GM23338 (cell line): Measurements from ENCODE around the gene EEF1E1. TPM values are rescaled to one million over a fixed set of nuclear protein-coding genes. Genes with fewer than 3 reads are reported as not detected.

Experiments used
- ATAC-seq: fragments of 200-7000 bp; cut with Tn5 transposase; 3 replicates; pipeline ENCODE4 v1.9.1; 2020
- DNase-seq: peaks from one replicate; pipeline ENCODE4 v3.0.0-alpha.2; 2015; ENCODE audit warnings: low spot score
- H2AFZ ChIP-seq: fragments of 200-600 bp; sonication (generic); 2 replicates; pipeline ENCODE4 v1.8.0; 2016; ENCODE audit warnings: antibody characterized with exemption, mild to moderate bottlenecking, moderate library complexity
- H3F3A ChIP-seq: fragments of 200-600 bp; sonication (generic); replicated peaks from 2 replicates; pipeline ENCODE4 v1.8.0; 2017; ENCODE audit warnings: antibody characterized with exemption, mixed run types, low read depth
- H3K27ac ChIP-seq: fragments of 200-600 bp; sonication (generic); 2 replicates; pipeline ENCODE4 v1.6.1; 2016; ENCODE audit warnings: low read depth
- H3K27me3 ChIP-seq: fragments of 200-600 bp; sonication (generic); 2 replicates; pipeline ENCODE4 v1.8.0; 2016; ENCODE audit warnings: mild to moderate bottlenecking, mixed run types, moderate library complexity; ENCODE audit not compliant: insufficient read depth
- H3K36me3 ChIP-seq: fragments of 200-600 bp; sonication (generic); 2 replicates; pipeline ENCODE4 v1.8.0; 2016; ENCODE audit warnings: mild to moderate bottlenecking; ENCODE audit not compliant: insufficient read depth
- H3K4me1 ChIP-seq: fragments of 200-600 bp; sonication (generic); 2 replicates; pipeline ENCODE4 v1.8.0; 2016; ENCODE audit warnings: mild to moderate bottlenecking, moderate library complexity; ENCODE audit not compliant: insufficient read depth
- H3K4me2 ChIP-seq: fragments of 200-600 bp; sonication (generic); 2 replicates; pipeline ENCODE4 v1.7.1; 2017; ENCODE audit warnings: mixed run types
- H3K4me3 ChIP-seq: fragments of 200-600 bp; sonication (generic); 2 replicates; pipeline ENCODE4 v1.6.1; 2016; ENCODE audit warnings: mixed run types
- H3K79me2 ChIP-seq: fragments of 200-600 bp; sonication (generic); replicated peaks from 2 replicates; pipeline ENCODE4 v1.8.0; 2017; ENCODE audit warnings: mild to moderate bottlenecking; ENCODE audit not compliant: insufficient read depth
- H3K9me2 ChIP-seq: fragments of 200-600 bp; sonication (generic); 2 replicates; pipeline ENCODE4 v1.8.0; 2017; ENCODE audit not compliant: insufficient read depth
- H4K20me1 ChIP-seq: fragments of 200-600 bp; sonication (generic); replicated peaks from 2 replicates; pipeline ENCODE4 v1.8.0; 2017; ENCODE audit warnings: mild to moderate bottlenecking; ENCODE audit not compliant: insufficient read depth
- H3K27ac Mint-ChIP-seq: 2 replicates; pipeline ENCODE4 v1.8.0; 2020; ENCODE audit warnings: inconsistent platforms, mild to moderate bottlenecking, moderate library complexity, mixed read lengths
- H3K27me3 Mint-ChIP-seq: 3 replicates; pipeline ENCODE4 v1.8.0; 2022; ENCODE audit warnings: low read depth, mild to moderate bottlenecking, moderate library complexity, mixed read lengths, inconsistent platforms; ENCODE audit not compliant: insufficient read depth, poor library complexity
- H3K36me3 Mint-ChIP-seq: 3 replicates; pipeline ENCODE4 v1.8.0; 2021; ENCODE audit warnings: low read depth, mild to moderate bottlenecking, inconsistent platforms, moderate library complexity, mixed read lengths
- H3K4me1 Mint-ChIP-seq: 3 replicates; pipeline ENCODE4 v1.8.0; 2020; ENCODE audit warnings: mild to moderate bottlenecking, inconsistent platforms, mixed read lengths
- H3K4me3 Mint-ChIP-seq: 3 replicates; pipeline ENCODE4 v1.8.0; 2021; ENCODE audit warnings: moderate library complexity, mild to moderate bottlenecking, inconsistent platforms, mixed read lengths
- H3K9me3 Mint-ChIP-seq: 3 replicates; pipeline ENCODE4 v1.8.0; 2020; ENCODE audit warnings: moderate library complexity, mild to moderate bottlenecking, inconsistent platforms, mixed read lengths
- CREB1 ChIP-seq: fragments of 250-450 bp; sonication (Bioruptor Pico); IDR thresholded peaks from 2 replicates; pipeline ENCODE4 v1.5.0; 2020; ENCODE audit warnings: low read depth, mild to moderate bottlenecking, moderate library complexity
- EZH2 ChIP-seq: fragments of 200-600 bp; sonication (generic); IDR thresholded peaks from one replicate; pipeline ENCODE4 v1.8.0; 2017; ENCODE audit warnings: antibody characterized with exemption, mild to moderate bottlenecking, low read depth; ENCODE audit not compliant: unreplicated experiment
- EZH2phosphoT487 ChIP-seq: fragments of 200-600 bp; sonication (generic); IDR thresholded peaks from one replicate; pipeline ENCODE4 v1.8.1; 2018; ENCODE audit warnings: antibody characterized with exemption; ENCODE audit not compliant: unreplicated experiment
- JUNB ChIP-seq: IDR thresholded peaks from one replicate; pipeline ENCODE4 v1.6.1; 2016; ENCODE audit warnings: antibody characterized with exemption; ENCODE audit not compliant: unreplicated experiment
- STAT1 ChIP-seq: IDR thresholded peaks from one replicate; pipeline ENCODE4 v1.6.1; 2016; ENCODE audit warnings: antibody characterized with exemption; ENCODE audit not compliant: unreplicated experiment
- ZNF114 ChIP-seq: fragments of 250-450 bp; sonication (Bioruptor Pico); IDR thresholded peaks from 2 replicates; pipeline ENCODE4 v1.5.0; 2020; ENCODE audit warnings: mild to moderate bottlenecking, moderate library complexity
- ZNF331 ChIP-seq: fragments of 250-450 bp; sonication (Bioruptor Pico); IDR thresholded peaks from 2 replicates; pipeline ENCODE4 v1.5.0; 2020; ENCODE audit warnings: low read depth, mild to moderate bottlenecking, moderate library complexity
- polyA plus RNA-seq: library from polyadenylated mRNA; unstranded; fragments of >200 nt; fragmentation: Nextera tagmentation; extraction: Ambion mirVana; gene quantifications from 2 replicates; pipeline ENCODE4 v1.2.1, GENCODE V29; 2016
- total RNA-seq: library from RNA; depleted of rRNA; stranded (reverse); fragments of >200 nt; shearing (Covaris generic); gene quantifications from 2 replicates; pipeline ENCODE4 v1.2.3, GENCODE V29; 2014
- TF ChIP-seq, protein P1 (sequence below): fragments of 250-450 bp; sonication (Bioruptor Pico); IDR thresholded peaks from 2 replicates; pipeline ENCODE4 v1.5.0; 2020; ENCODE audit warnings: mild to moderate bottlenecking, moderate library complexity
- TF ChIP-seq, protein P2 (sequence below), 2 experiments: fragments of 200-600 bp in 1 of 2; sonication (generic) in 1 of 2; conservative IDR thresholded peaks; 2 replicates each; pipeline versions ENCODE4 v1.5.1 to v1.6.1; 2016 to 2017; ENCODE audit warnings: antibody characterized with exemption in 2 of 2, low read depth in 2 of 2, mild to moderate bottlenecking in 2 of 2, moderate library complexity in 1 of 2
- TF ChIP-seq, protein P3 (sequence below): IDR thresholded peaks from one replicate; pipeline ENCODE4 v1.6.1; 2018; ENCODE audit warnings: antibody characterized with exemption; ENCODE audit not compliant: unreplicated experiment

The EEF1E1 gene
- total and polyA plus RNA-seq, 2 experiments from 2014 or later, result 298 to 317 TPM

DNA sequence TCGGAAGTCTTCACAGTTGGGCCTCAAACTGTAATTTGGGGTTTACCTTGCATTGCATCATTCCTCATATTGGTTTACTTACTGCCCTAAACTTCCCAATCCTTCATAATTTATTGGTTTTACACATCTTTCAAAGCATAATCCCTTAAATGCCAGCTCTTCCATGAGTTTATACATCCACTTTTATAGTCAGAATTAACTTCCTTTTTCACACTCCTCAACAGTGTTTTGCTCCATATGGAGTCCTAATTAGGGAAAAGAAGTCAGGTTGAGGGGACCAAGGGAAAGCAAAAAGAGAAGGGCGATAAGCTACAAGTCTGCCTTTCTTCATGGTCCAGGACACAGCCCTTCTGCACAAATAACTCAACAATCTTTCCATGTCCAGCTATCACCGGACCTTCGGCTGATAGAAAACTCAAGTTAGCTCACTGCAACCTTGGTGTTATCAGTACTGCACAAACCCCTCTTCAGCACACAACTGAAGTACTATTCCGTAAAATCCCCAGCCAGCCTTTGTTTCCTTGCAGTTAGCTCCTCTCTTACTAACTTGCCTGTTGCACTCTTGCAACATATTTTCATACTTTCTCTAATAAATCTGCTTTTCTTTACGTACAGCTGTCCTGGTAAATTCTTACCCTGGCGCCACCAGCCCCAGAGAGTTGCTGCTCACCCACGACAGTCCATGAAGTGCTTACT is 2.0 kb downstream of the EEF1E1 start (continued):
- TF ChIP-seq, protein P1, sequence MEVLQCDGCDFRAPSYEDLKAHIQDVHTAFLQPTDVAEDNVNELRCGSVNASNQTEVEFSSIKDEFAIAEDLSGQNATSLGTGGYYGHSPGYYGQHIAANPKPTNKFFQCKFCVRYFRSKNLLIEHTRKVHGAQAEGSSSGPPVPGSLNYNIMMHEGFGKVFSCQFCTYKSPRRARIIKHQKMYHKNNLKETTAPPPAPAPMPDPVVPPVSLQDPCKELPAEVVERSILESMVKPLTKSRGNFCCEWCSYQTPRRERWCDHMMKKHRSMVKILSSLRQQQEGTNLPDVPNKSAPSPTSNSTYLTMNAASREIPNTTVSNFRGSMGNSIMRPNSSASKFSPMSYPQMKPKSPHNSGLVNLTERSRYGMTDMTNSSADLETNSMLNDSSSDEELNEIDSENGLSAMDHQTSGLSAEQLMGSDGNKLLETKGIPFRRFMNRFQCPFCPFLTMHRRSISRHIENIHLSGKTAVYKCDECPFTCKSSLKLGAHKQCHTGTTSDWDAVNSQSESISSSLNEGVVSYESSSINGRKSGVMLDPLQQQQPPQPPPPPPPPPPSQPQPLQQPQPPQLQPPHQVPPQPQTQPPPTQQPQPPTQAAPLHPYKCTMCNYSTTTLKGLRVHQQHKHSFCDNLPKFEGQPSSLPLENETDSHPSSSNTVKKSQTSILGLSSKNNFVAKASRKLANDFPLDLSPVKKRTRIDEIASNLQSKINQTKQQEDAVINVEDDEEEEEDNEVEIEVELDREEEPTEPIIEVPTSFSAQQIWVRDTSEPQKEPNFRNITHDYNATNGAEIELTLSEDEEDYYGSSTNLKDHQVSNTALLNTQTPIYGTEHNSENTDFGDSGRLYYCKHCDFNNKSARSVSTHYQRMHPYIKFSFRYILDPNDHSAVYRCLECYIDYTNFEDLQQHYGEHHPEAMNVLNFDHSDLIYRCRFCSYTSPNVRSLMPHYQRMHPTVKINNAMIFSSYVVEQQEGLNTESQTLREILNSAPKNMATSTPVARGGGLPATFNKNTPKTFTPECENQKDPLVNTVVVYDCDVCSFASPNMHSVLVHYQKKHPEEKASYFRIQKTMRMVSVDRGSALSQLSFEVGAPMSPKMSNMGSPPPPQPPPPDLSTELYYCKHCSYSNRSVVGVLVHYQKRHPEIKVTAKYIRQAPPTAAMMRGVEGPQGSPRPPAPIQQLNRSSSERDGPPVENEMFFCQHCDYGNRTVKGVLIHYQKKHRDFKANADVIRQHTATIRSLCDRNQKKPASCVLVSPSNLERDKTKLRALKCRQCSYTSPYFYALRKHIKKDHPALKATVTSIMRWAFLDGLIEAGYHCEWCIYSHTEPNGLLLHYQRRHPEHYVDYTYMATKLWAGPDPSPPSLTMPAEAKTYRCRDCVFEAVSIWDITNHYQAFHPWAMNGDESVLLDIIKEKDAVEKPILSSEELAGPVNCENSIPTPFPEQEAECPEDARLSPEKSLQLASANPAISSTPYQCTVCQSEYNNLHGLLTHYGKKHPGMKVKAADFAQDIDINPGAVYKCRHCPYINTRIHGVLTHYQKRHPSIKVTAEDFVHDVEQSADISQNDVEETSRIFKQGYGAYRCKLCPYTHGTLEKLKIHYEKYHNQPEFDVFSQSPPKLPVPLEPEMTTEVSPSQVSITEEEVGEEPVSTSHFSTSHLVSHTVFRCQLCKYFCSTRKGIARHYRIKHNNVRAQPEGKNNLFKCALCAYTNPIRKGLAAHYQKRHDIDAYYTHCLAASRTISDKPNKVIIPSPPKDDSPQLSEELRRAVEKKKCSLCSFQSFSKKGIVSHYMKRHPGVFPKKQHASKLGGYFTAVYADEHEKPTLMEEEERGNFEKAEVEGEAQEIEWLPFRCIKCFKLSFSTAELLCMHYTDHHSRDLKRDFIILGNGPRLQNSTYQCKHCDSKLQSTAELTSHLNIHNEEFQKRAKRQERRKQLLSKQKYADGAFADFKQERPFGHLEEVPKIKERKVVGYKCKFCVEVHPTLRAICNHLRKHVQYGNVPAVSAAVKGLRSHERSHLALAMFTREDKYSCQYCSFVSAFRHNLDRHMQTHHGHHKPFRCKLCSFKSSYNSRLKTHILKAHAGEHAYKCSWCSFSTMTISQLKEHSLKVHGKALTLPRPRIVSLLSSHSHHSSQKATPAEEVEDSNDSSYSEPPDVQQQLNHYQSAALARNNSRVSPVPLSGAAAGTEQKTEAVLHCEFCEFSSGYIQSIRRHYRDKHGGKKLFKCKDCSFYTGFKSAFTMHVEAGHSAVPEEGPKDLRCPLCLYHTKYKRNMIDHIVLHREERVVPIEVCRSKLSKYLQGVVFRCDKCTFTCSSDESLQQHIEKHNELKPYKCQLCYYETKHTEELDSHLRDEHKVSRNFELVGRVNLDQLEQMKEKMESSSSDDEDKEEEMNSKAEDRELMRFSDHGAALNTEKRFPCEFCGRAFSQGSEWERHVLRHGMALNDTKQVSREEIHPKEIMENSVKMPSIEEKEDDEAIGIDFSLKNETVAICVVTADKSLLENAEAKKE (CRISPR knock-in tag), result no peak
- TF ChIP-seq JUNB (no peak), CREB1 (CRISPR knock-in tag) (no peak)
- TF ChIP-seq, protein P2, sequence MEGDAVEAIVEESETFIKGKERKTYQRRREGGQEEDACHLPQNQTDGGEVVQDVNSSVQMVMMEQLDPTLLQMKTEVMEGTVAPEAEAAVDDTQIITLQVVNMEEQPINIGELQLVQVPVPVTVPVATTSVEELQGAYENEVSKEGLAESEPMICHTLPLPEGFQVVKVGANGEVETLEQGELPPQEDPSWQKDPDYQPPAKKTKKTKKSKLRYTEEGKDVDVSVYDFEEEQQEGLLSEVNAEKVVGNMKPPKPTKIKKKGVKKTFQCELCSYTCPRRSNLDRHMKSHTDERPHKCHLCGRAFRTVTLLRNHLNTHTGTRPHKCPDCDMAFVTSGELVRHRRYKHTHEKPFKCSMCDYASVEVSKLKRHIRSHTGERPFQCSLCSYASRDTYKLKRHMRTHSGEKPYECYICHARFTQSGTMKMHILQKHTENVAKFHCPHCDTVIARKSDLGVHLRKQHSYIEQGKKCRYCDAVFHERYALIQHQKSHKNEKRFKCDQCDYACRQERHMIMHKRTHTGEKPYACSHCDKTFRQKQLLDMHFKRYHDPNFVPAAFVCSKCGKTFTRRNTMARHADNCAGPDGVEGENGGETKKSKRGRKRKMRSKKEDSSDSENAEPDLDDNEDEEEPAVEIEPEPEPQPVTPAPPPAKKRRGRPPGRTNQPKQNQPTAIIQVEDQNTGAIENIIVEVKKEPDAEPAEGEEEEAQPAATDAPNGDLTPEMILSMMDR (conservative IDR thresholded peaks at IDR 0.05; ENCODE audit: low read depth in 2 of 2), result no peak

DNA sequence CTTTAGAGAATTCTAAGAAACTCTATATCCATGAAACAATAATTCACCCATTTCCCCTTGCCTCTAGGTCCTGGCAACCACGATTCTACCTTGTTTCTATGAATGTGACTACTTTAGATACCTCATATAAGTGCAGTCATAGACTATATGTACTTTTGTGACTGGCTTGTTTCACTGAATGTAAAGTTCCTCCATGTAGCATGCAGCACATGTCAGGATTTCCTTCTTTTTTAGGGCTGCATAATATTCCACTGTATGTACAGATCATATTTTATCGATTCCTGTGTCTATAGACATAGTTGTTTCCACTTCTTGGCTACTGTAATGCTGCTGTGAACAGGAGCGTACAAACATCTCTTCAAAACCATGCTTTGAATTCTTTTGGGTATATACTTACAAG is 11.7 kb downstream of the EEF1E1 start:
- Histone ChIP-seq H3F3A (no peaks in the 10 kb centered on the region), H2AFZ (no peak overlapping the region), H3K79me2 (peaks cover 87% of the 10 kb centered on the region), H3K4me3 (no peak overlapping the region), H3K4me2 (no peak overlapping the region), H3K27me3 (no peaks in the 10 kb centered on the region), H3K4me1 (no peaks in the 10 kb centered on the region; the same call in 1 of the 2 replicates), H3K36me3 (peaks cover 67% of the 10 kb centered on the region), H4K20me1 (peaks cover 31% of the 10 kb centered on the region), H3K27ac (no peak overlapping the region), H3K9me2 (no peaks in the 10 kb centered on the region)
- H3K4me1 Mint-ChIP-seq, result peaks cover 11% of the 10 kb centered on the region
- no peak overlapping the region for H3K27ac Mint-ChIP-seq
- DNase-seq, result no peak
- no peaks in the 10 kb centered on the region for H3K27me3 Mint-ChIP-seq
- H3K4me3 Mint-ChIP-seq, result no peak overlapping the region
- peaks cover 24% of the 10 kb centered on the region for H3K9me3 Mint-ChIP-seq
- peaks cover 91% of the 10 kb centered on the region for H3K36me3 Mint-ChIP-seq
- ATAC-seq, result no peak
- TF ChIP-seq EZH2phosphoT487 (no peak), ZNF114 (CRISPR knock-in tag) (no peak), EZH2 (no peak), STAT1 (no peak), ZNF331 (CRISPR knock-in tag) (no peak), CREB1 (CRISPR knock-in tag) (no peak)
- TF ChIP-seq, protein P2 (conservative IDR thresholded peaks at IDR 0.05; ENCODE audit: low read depth in 2 of 2), result no peak
- TF ChIP-seq, protein P3, sequence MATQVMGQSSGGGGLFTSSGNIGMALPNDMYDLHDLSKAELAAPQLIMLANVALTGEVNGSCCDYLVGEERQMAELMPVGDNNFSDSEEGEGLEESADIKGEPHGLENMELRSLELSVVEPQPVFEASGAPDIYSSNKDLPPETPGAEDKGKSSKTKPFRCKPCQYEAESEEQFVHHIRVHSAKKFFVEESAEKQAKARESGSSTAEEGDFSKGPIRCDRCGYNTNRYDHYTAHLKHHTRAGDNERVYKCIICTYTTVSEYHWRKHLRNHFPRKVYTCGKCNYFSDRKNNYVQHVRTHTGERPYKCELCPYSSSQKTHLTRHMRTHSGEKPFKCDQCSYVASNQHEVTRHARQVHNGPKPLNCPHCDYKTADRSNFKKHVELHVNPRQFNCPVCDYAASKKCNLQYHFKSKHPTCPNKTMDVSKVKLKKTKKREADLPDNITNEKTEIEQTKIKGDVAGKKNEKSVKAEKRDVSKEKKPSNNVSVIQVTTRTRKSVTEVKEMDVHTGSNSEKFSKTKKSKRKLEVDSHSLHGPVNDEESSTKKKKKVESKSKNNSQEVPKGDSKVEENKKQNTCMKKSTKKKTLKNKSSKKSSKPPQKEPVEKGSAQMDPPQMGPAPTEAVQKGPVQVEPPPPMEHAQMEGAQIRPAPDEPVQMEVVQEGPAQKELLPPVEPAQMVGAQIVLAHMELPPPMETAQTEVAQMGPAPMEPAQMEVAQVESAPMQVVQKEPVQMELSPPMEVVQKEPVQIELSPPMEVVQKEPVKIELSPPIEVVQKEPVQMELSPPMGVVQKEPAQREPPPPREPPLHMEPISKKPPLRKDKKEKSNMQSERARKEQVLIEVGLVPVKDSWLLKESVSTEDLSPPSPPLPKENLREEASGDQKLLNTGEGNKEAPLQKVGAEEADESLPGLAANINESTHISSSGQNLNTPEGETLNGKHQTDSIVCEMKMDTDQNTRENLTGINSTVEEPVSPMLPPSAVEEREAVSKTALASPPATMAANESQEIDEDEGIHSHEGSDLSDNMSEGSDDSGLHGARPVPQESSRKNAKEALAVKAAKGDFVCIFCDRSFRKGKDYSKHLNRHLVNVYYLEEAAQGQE, result no peak
